Heart left ventricle (tissue), 16 donors: ENCODE measurements around the gene NUMA1. TPM values are rescaled to one million over a fixed set of nuclear protein-coding genes. Genes with fewer than 3 reads are reported as not detected.

Experiments used
- ATAC-seq, 4 donors: fragments of 200-7000 bp; cut with Tn5 transposase; one replicate each; pipeline ENCODE4 v1.9.1; 2020 to 2022; ENCODE audit warnings: moderate library complexity in 4 of 4, mild to moderate bottlenecking in 3 of 4, moderate number of reproducible peaks in 1 of 4
- DNase-seq, 5 donors: peaks; one replicate each; pipeline ENCODE4 v3.0.0-alpha.2; 2020
- H3K27ac ChIP-seq, 12 donors: fragments of 200-600 bp; sonication (generic) in 4 of 12; one replicate each; pipeline versions ENCODE4 v1.5.0 to v1.8.0; 2016 to 2022; ENCODE audit warnings: mild to moderate bottlenecking in 2 of 12
- H3K27me3 ChIP-seq, 9 donors: fragments of 200-600 bp; sonication (generic) in 2 of 9; one replicate each; pipeline versions ENCODE4 v1.5.1 to v1.8.0; 2016 to 2022; ENCODE audit warnings: mild to moderate bottlenecking in 3 of 9
- H3K36me3 ChIP-seq, 9 donors: fragments of 200-600 bp; sonication (generic) in 2 of 9; one replicate each; pipeline versions ENCODE4 v1.5.0 to v1.8.0; 2018 to 2022; ENCODE audit warnings: mild to moderate bottlenecking in 2 of 9
- H3K4me1 ChIP-seq, 12 donors: fragments of 200-600 bp; sonication (generic) in 4 of 12; one replicate each; pipeline versions ENCODE4 v1.5.0 to v1.8.0; 2016 to 2022; ENCODE audit warnings: mild to moderate bottlenecking in 3 of 12
- H3K4me3 ChIP-seq, 12 donors: fragments of 200-600 bp; sonication (generic) in 4 of 12; one replicate each; pipeline versions ENCODE4 v1.5.0 to v1.8.0; 2017 to 2022; ENCODE audit warnings: mild to moderate bottlenecking in 9 of 12, moderate library complexity in 4 of 12
- H3K9me3 ChIP-seq, 12 donors: fragments of 200-600 bp; sonication (generic) in 4 of 12; one replicate each; pipeline versions ENCODE4 v1.5.0 to v1.8.0; 2016 to 2022; ENCODE audit warnings: mild to moderate bottlenecking in 1 of 12
- POLR2A ChIP-seq, 2 donors: fragments of 450-650 bp; IDR thresholded peaks; one replicate each; pipeline ENCODE4 v1.6.1; 2017; ENCODE audit warnings: antibody characterized with exemption in 2 of 2, mild to moderate bottlenecking in 2 of 2, moderate library complexity in 2 of 2
- WGBS, 4 donors: extraction: QIAGEN DNeasy Blood & Tissue Kit in 2 of 4; methylation state at CpG; one replicate each; pipeline versions ENCODE4 v1.1.5 to v1.1.7; 2013 to 2018; 5-methylcytosine and 5-hydroxymethylcytosine counted together
- intact Hi-C, 10 donors: fragments of 100-400 bp; cut with DNase I; formaldehyde crosslinking; loops; one replicate each; pipeline versions ENCODE4 v1.11.1 to v1.14.2; 2022
- polyA plus RNA-seq, 2 donors: library from polyadenylated mRNA; stranded (reverse); fragments of 200-250 nt; gene quantifications; one replicate each; pipeline ENCODE4 v1.2.3, GENCODE V29; 2013
- total RNA-seq, 9 donors: library from RNA; depleted of rRNA in 2 of 9; stranded (reverse); fragments of >200 nt in 2 of 9; fragmentation: NEBNext Ultra II Directional in 3 of 9; extraction: Animal tissue kit (Norgen Biotek cat#: 25700) in 3 of 9; gene quantifications; one replicate each; pipeline versions ENCODE4 v1.1.0 to v1.2.4, GENCODE V29; 2016 to 2023
- TF ChIP-seq, protein P1 (sequence below), 12 donors: fragments of 200-600 bp; sonication (generic) in 4 of 12; IDR thresholded peaks; one replicate each; pipeline versions ENCODE4 v1.5.0 to v1.8.0; 2018 to 2022; ENCODE audit warnings: antibody characterized with exemption in 12 of 12, mild to moderate bottlenecking in 5 of 12
- donor health status: ischemic (EF 13 %, LVEDD 7.1; RV severe dilation, severe dysfunction).
- donor health status: healthy with polysubstance abuse.
- donor health status: DM: no; HTN: yes; CAD: no.
- donor health status: DM: no; HTN: no; CAD: no.
- donor health status: ischemic (EF 25% LVEDD 6.9; RV normal size, moderate dysfunction).
- donor health status: ischemic (EF 25% LVEDD 5.7; RV mildly dilated, moderate dysfunction).
- donor health status: healthy.
- donor health status: DM: yes; HTN: yes; CAD: no.
- donor health status: ischemic (EF 35%, LVEDD 5.7; RV mildly dilated, moderate dysfunction).
- donor health status: nonischemic (EF 11% LVEDD 7.7; RV severe dilation, severe dysfunction).
- donor health status: DM: yes; HTN: yes; CAD: no.
- donor health status: PGD.
- donor health status: ischemic (EF 29% LVEDD 5.4; RV normal size, mild dysfunction).
- donor health status: nonischemic (EF 23%, LVEDD 6.1; RV moderate dilation, normal function).

Gene NUMA1
- total and polyA plus RNA-seq, 11 donors = 62.7 to 193 (median 101) TPM

GRCh38 chr11:72067676-72068075 is 12.7 kb downstream of the NUMA1 start:
- TF ChIP-seq, protein P1, sequence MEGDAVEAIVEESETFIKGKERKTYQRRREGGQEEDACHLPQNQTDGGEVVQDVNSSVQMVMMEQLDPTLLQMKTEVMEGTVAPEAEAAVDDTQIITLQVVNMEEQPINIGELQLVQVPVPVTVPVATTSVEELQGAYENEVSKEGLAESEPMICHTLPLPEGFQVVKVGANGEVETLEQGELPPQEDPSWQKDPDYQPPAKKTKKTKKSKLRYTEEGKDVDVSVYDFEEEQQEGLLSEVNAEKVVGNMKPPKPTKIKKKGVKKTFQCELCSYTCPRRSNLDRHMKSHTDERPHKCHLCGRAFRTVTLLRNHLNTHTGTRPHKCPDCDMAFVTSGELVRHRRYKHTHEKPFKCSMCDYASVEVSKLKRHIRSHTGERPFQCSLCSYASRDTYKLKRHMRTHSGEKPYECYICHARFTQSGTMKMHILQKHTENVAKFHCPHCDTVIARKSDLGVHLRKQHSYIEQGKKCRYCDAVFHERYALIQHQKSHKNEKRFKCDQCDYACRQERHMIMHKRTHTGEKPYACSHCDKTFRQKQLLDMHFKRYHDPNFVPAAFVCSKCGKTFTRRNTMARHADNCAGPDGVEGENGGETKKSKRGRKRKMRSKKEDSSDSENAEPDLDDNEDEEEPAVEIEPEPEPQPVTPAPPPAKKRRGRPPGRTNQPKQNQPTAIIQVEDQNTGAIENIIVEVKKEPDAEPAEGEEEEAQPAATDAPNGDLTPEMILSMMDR (IDR thresholded peaks at IDR 0.05) = no peak
- TF ChIP-seq POLR2A (IDR thresholded peaks at IDR 0.05) = no peak
- no peak for DNase-seq
- H3K9me3 ChIP-seq = no peaks in the 10 kb centered on the region
- peaks cover 7 to 66% (median 32%) of the 10 kb centered on the region in 12 donors for H3K4me1 ChIP-seq
- no peak overlapping the region for H3K4me3 ChIP-seq
- H3K27ac ChIP-seq = peak overlapping the region in 4 of 12 donors; percentile 33 to 80 (median 46)
- intact Hi-C loops = no loop called here
- H3K36me3 ChIP-seq = peaks cover 0 to 27% (median 3%) of the 10 kb centered on the region in 9 donors
- no peaks in the 10 kb centered on the region for H3K27me3 ChIP-seq
- no peak for ATAC-seq

GRCh38 chr11:72067266-72067665 is 13.1 kb downstream of the NUMA1 start:
- peak in 1 of 4 donors; percentile 21 for ATAC-seq
- H3K27me3 ChIP-seq = no peaks in the 10 kb centered on the region
- DNase-seq = no peak
- peaks cover 0 to 31% (median 3%) of the 10 kb centered on the region in 9 donors for H3K36me3 ChIP-seq
- H3K4me3 ChIP-seq = no peak overlapping the region
- TF ChIP-seq, protein P1 (IDR thresholded peaks at IDR 0.05) = no peak
- no peaks in the 10 kb centered on the region for H3K9me3 ChIP-seq
- H3K27ac ChIP-seq = peak overlapping the region in 10 of 12 donors; percentile 11 to 80 (median 29)
- H3K4me1 ChIP-seq = peaks cover 7 to 62% (median 32%) of the 10 kb centered on the region in 12 donors
- intact Hi-C loops = no loop called here

- peaks cover 4 to 58% (median 30%) of the 10 kb centered on the region in 12 donors for H3K4me1 ChIP-seq
These were observed 13.5 kb downstream of the NUMA1 start for GRCh38 chr11:72066855-72067254.

DNA sequence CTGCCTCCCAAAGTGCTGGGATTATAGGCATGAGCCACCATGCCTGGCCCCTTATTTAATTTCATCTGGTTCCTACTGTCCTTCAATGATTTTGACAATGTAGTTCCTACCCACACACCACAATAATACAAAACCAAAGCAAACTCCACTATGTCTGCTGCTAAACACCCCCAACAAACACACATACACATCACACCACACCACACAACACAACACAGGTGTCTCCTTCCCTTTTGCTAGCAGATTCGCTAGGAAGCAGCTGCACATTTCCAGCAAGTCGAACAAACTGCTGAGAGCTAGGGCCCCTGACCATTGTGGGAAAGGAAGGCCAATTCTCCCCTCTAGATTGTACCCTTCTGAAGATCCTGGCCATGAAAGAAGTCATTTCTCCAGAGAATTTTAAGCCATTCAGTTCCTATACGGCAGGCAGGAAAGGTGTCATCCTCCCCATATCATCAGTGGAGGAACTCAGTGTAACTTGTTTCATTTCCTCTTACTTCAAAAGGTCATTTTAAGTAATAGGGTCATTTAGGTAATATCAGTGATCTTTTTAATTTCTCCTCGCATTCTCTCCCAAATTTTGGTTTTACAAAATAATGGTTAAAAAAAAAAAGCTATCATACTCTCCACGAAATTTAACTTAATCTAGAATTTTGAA is 18.5 kb downstream of the NUMA1 start:
- Histone ChIP-seq H3K4me1 (peaks cover 0 to 12% (median 5%) of the 10 kb centered on the region in 12 donors), H3K27me3 (no peaks in the 10 kb centered on the region), H3K4me3 (no peak overlapping the region), H3K9me3 (no peaks in the 10 kb centered on the region), H3K27ac (no peak overlapping the region), H3K36me3 (peaks cover 0 to 29% (median 2%) of the 10 kb centered on the region in 9 donors)
- no peak for TF ChIP-seq POLR2A (IDR thresholded peaks at IDR 0.05)
- TF ChIP-seq, protein P1 (IDR thresholded peaks at IDR 0.05) = no peak
- DNase-seq = no peak
- 86 to 91% (median 87%) methylated on average over 5 of the region's 5 CpGs for WGBS, 4 donors
- no peak for ATAC-seq
- intact Hi-C loops = no loop called here

More at GRCh38 chr11:72066855-72067254, 13.5 kb downstream of the NUMA1 start:
- Histone ChIP-seq H3K27ac (peak overlapping the region in 10 of 12 donors; percentile 11 to 80 (median 29)), H3K9me3 (no peaks in the 10 kb centered on the region), H3K36me3 (peaks cover 0 to 33% (median 5%) of the 10 kb centered on the region in 9 donors), H3K27me3 (no peaks in the 10 kb centered on the region), H3K4me3 (no peak overlapping the region)
- no peak for ATAC-seq
- intact Hi-C loops = no loop called here
- TF ChIP-seq POLR2A (IDR thresholded peaks at IDR 0.05) = no peak
- TF ChIP-seq, protein P1 (IDR thresholded peaks at IDR 0.05) = no peak
- DNase-seq = no peak
